Mesenchymal stem cell (in vitro differentiated cells and primary cell): ENCODE results near the gene SERPINB8.

ENCODE experiments used
- DNase-seq: peaks from one replicate; pipeline ENCODE4 v3.0.0-alpha.2; 2013
- H2AFZ ChIP-seq: one replicate; pipeline ENCODE4 v1.6.1; 2013; ENCODE audit warnings: low read depth, mild to moderate bottlenecking, control low read depth, inconsistent platforms, low read length, moderate library complexity
- H2AK5ac ChIP-seq: 2 replicates; pipeline ENCODE4 v1.6.1; 2013; ENCODE audit warnings: low read length, moderate library complexity, mild to moderate bottlenecking, inconsistent platforms; ENCODE audit not compliant: severe bottlenecking
- H2BK120ac ChIP-seq: one replicate; pipeline ENCODE4 v1.6.1; 2013; ENCODE audit warnings: low read depth, mild to moderate bottlenecking, inconsistent platforms, low read length, moderate library complexity
- H2BK12ac ChIP-seq, 2 experiments: one replicate each; pipeline ENCODE4 v1.6.1; 2013; ENCODE audit warnings: inconsistent platforms in 2 of 2, low read length in 2 of 2, mild to moderate bottlenecking in 2 of 2, moderate library complexity in 2 of 2, control low read depth in 1 of 2
- H2BK15ac ChIP-seq: one replicate; pipeline ENCODE4 v1.6.1; 2013; ENCODE audit warnings: mild to moderate bottlenecking, low read depth, inconsistent platforms; ENCODE audit not compliant: poor library complexity, severe bottlenecking
- H2BK5ac ChIP-seq: 2 replicates; pipeline ENCODE4 v1.6.1; 2013; ENCODE audit warnings: low read depth, mild to moderate bottlenecking, low read length, control low read depth, inconsistent platforms; ENCODE audit not compliant: poor library complexity, severe bottlenecking
- H3K14ac ChIP-seq, 2 experiments: one replicate each; pipeline ENCODE4 v1.6.1; 2013; ENCODE audit warnings: inconsistent platforms in 2 of 2, low read length in 2 of 2, control low read depth in 1 of 2, mild to moderate bottlenecking in 1 of 2, moderate library complexity in 1 of 2
- H3K18ac ChIP-seq, 2 experiments: one replicate each; pipeline ENCODE4 v1.6.1; 2013; ENCODE audit warnings: inconsistent platforms in 2 of 2, low read length in 2 of 2, control low read depth in 1 of 2, low read depth in 1 of 2, mild to moderate bottlenecking in 1 of 2
- H3K23ac ChIP-seq, 2 experiments: one replicate each; pipeline ENCODE4 v1.6.1; 2013; ENCODE audit warnings: inconsistent platforms in 2 of 2, low read length in 2 of 2, mild to moderate bottlenecking in 2 of 2, moderate library complexity in 2 of 2, control low read depth in 1 of 2
- H3K27ac ChIP-seq: 2 replicates; pipeline ENCODE4 v1.5.1; 2013; ENCODE audit warnings: mild to moderate bottlenecking, moderate library complexity, low read length, control low read depth, inconsistent platforms; ENCODE audit not compliant: poor library complexity, severe bottlenecking
- H3K27me3 ChIP-seq, 2 experiments: 2 replicates each; pipeline versions ENCODE4 v1.6.1 to v1.7.0; 2013; ENCODE audit warnings: low read length in 2 of 2, mild to moderate bottlenecking in 2 of 2, moderate library complexity in 2 of 2, control low read depth in 1 of 2, inconsistent platforms in 1 of 2; ENCODE audit not compliant: control insufficient read depth in 1 of 2, insufficient read depth in 1 of 2
- H3K36me3 ChIP-seq, 2 experiments: 2 replicates each; pipeline versions ENCODE4 v1.6.1 to v1.7.0; 2013; ENCODE audit warnings: low read length in 2 of 2, control low read depth in 1 of 2, inconsistent platforms in 1 of 2, low read depth in 1 of 2, mild to moderate bottlenecking in 1 of 2; ENCODE audit not compliant: insufficient read depth in 2 of 2, control insufficient read depth in 1 of 2
- H3K4ac ChIP-seq, 2 experiments: one replicate each; pipeline ENCODE4 v1.6.1; 2013; ENCODE audit warnings: inconsistent platforms in 2 of 2, low read length in 2 of 2, mild to moderate bottlenecking in 2 of 2, moderate library complexity in 2 of 2, control low read depth in 1 of 2, low read depth in 1 of 2
- H3K4me1 ChIP-seq: 2 replicates; pipeline ENCODE4 v1.6.1; 2013; ENCODE audit warnings: low read depth, low read length, control low read depth; ENCODE audit not compliant: control insufficient read depth, insufficient read depth
- H3K4me2 ChIP-seq: 2 replicates; pipeline ENCODE4 v1.6.1; 2013; ENCODE audit warnings: low read length, mild to moderate bottlenecking, inconsistent platforms; ENCODE audit not compliant: poor library complexity, severe bottlenecking
- H3K4me3 ChIP-seq, 2 experiments: 2 replicates each; pipeline versions ENCODE4 v1.5.1 to v1.7.0; 2013; ENCODE audit warnings: low read length in 2 of 2, mild to moderate bottlenecking in 2 of 2, control low read depth in 1 of 2, low read depth in 1 of 2; ENCODE audit not compliant: insufficient read depth in 1 of 2
- H3K79me1 ChIP-seq: replicated peaks from 2 replicates; pipeline ENCODE4 v1.6.1; 2013; ENCODE audit warnings: mild to moderate bottlenecking, control low read depth, low read length, inconsistent platforms; ENCODE audit not compliant: poor library complexity, severe bottlenecking
- H3K9ac ChIP-seq: 2 replicates; pipeline ENCODE4 v1.7.0; 2013; ENCODE audit warnings: mild to moderate bottlenecking, low read length, moderate library complexity
- H3K9me3 ChIP-seq: 2 replicates; pipeline ENCODE4 v1.7.0; 2013; ENCODE audit warnings: mild to moderate bottlenecking, low read length; ENCODE audit not compliant: control insufficient read depth
- H4K8ac ChIP-seq: one replicate; pipeline ENCODE4 v1.6.1; 2013; ENCODE audit warnings: inconsistent platforms, mild to moderate bottlenecking, low read length, moderate library complexity
- H4K91ac ChIP-seq: one replicate; pipeline ENCODE4 v1.6.1; 2013; ENCODE audit warnings: mild to moderate bottlenecking, low read length, inconsistent platforms
- WGBS: methylation state at CpG from one replicate; pipeline ENCODE4 v1.1.7; 2013; ENCODE audit warnings: mixed read lengths; 5-methylcytosine and 5-hydroxymethylcytosine counted together

The SERPINB8 gene

DNA sequence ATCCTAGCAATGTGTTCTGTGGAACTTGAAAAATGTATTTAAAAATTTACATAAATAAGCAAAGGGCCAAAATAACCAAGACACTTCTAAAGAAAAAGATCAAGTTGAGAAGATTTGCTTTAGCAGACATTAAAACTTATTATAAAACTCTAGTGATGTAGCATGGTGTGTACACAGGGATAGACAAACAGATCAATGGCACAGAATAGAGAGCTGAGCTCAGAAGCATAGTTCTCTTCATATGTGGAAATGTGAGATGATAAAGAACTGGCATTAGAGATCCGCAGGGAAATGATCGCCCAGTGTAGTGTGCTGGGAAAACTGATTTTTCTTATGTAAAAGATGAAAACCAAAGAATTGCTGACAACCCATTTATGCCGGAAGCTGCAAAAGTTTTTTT is 39.4 kb downstream of the SERPINB8 start:
- no peak for DNase-seq
- Histone ChIP-seq H3K36me3 (no peaks in the 10 kb centered on the region), H3K4ac (no peak overlapping the region), H2BK15ac (no peak overlapping the region), H3K27me3 (no peaks in the 10 kb centered on the region), H2BK12ac (no peak overlapping the region), H3K4me3 (no peak overlapping the region), H2AFZ (no peak overlapping the region), H2BK5ac (no peak overlapping the region), H3K4me2 (no peak overlapping the region), H3K18ac (no peak overlapping the region), H3K9ac (no peak overlapping the region), H3K23ac (no peak overlapping the region), H3K27ac (no peak overlapping the region), H3K9me3 (peaks cover 5% of the 10 kb centered on the region), H3K4me1 (no peaks in the 10 kb centered on the region), H4K8ac (no peak overlapping the region), H3K14ac (no peak overlapping the region), H2BK120ac (no peak overlapping the region), H2AK5ac (no peak overlapping the region), H3K79me1 (no peaks in the 10 kb centered on the region), H4K91ac (no peak overlapping the region)
- WGBS, result over 99% methylated on average over 3 of the region's 3 CpGs

DNA sequence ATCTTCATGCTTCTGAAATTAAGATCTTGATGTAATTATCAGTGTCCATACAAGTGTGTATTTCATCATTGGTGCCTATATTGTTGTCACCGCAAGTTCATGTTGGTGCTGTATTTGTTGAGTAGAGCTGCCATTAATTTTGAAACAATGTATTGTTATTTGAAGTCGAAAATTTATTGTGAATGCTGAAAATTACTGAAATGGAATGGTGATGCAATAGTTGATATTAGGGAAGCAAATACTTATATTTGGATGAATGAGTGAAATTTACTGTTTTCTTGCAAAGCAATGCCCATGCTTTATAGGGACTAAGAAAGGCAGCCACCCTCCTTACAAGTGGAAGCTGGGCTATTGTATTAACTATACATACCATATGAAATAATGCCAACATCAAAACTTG is 41.6 kb downstream of the SERPINB8 start:
- Histone ChIP-seq H2BK12ac (no peak overlapping the region), H3K4me3 (no peak overlapping the region), H3K36me3 (no peaks in the 10 kb centered on the region), H3K9me3 (no peaks in the 10 kb centered on the region), H2AFZ (no peak overlapping the region), H3K79me1 (no peaks in the 10 kb centered on the region), H4K91ac (no peak overlapping the region), H2BK5ac (no peak overlapping the region), H3K4me2 (no peak overlapping the region), H3K18ac (no peak overlapping the region), H3K14ac (no peak overlapping the region), H3K27me3 (peaks cover 0 to 3% of the 10 kb centered on the region in 2 experiments), H2BK15ac (no peak overlapping the region), H3K4ac (no peak overlapping the region), H3K4me1 (no peaks in the 10 kb centered on the region), H3K23ac (no peak overlapping the region), H3K27ac (no peak overlapping the region), H4K8ac (no peak overlapping the region), H3K9ac (no peak overlapping the region), H2AK5ac (no peak overlapping the region), H2BK120ac (no peak overlapping the region)
- WGBS, result 81% methylated on average over 2 of the region's 2 CpGs
- no peak for DNase-seq

DNA sequence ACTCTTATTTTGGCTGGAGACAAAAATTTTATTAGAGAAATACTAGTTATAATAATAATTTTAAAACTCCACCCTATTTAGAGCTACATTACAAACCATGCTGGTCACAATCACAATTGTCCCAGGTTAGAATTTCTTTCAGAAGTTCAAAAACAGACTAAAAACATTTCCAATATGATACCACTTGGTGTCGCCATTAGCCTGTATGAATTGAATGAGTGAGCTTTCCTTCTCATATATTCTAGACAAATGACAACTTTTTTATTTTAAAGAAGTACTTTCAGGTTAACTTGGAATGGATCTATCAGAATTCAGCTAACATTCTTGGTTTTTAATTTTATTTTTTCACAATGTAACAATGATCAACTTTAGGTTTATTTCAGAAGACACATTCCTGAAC is 48.0 kb downstream of the SERPINB8 start:
- Histone ChIP-seq H3K23ac (no peak overlapping the region), H3K9ac (no peak overlapping the region), H3K4ac (no peak overlapping the region), H3K27ac (no peak overlapping the region), H2BK120ac (no peak overlapping the region), H3K4me3 (no peak overlapping the region), H2AFZ (no peak overlapping the region), H3K27me3 (peaks cover 0 to 3% of the 10 kb centered on the region in 2 experiments), H3K36me3 (no peaks in the 10 kb centered on the region), H2BK12ac (no peak overlapping the region), H3K18ac (no peak overlapping the region), H2BK15ac (no peak overlapping the region), H3K4me2 (no peak overlapping the region), H2AK5ac (no peak overlapping the region), H3K9me3 (no peaks in the 10 kb centered on the region), H3K4me1 (no peaks in the 10 kb centered on the region), H2BK5ac (no peak overlapping the region), H3K14ac (no peak overlapping the region), H4K8ac (no peak overlapping the region), H4K91ac (no peak overlapping the region), H3K79me1 (no peaks in the 10 kb centered on the region)
- DNase-seq, result peak; percentile 25
- no CpG with 5 or more reads among the region's 1 CpG for WGBS

DNA sequence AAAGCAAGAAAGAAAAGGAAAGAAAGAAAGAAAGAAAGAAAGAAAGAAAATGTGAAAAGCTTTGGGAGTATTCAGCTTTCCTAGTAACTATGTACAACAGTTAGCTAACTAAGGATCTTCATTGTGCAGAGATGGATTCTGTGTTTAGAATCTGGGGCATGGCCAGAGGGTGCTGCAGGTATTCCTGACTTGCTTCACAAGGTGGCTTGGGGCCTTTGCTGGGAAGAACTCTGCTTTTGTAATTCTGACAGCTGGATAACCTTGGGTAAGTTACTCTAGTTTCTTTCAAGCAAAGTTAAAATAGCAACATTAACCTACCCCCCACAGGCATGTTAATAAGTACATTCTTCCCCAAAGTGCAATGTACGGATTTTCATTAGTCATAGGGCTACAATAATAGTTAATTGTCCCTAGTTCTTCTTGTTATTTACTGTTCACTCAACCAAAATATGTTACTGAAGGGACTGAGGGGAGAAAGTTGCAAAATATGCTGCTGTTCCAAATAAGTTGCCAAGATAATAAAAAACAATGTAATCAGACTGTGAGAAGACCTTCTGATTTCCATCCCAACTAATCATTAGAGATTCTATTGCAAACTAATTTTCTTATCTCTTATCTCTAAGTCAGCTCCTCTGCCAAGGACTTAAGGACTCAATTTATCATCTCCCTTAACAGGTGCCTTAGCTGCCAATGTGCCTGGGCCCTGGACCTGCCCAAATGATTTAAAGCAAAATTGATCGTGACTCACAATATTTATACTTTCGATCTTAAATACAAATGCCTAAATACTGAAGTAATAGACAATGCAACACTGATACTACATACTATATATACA is 50.3 kb downstream of the SERPINB8 start:
- Histone ChIP-seq H2AK5ac (no peak overlapping the region), H3K27ac (no peak overlapping the region), H2BK5ac (no peak overlapping the region), H3K4me3 (no peak overlapping the region), H2BK15ac (no peak overlapping the region), H3K79me1 (no peaks in the 10 kb centered on the region), H2BK12ac (no peak overlapping the region), H3K36me3 (no peaks in the 10 kb centered on the region), H2BK120ac (no peak overlapping the region), H3K18ac (no peak overlapping the region), H3K9me3 (no peaks in the 10 kb centered on the region), H2AFZ (no peak overlapping the region), H3K9ac (no peak overlapping the region), H4K8ac (no peak overlapping the region), H3K4me2 (no peak overlapping the region), H4K91ac (no peak overlapping the region), H3K23ac (no peak overlapping the region), H3K4me1 (no peaks in the 10 kb centered on the region), H3K4ac (no peak overlapping the region), H3K14ac (no peak overlapping the region), H3K27me3 (peaks cover 0 to under 1% of the 10 kb centered on the region in 2 experiments)
- DNase-seq, result no peak
- 95% methylated on average over 2 of the region's 3 CpGs for WGBS
